Adipose tissue (tissue), 3 donors: ENCODE measurements around the gene HIC1. TPM values are rescaled to one million over a fixed set of nuclear protein-coding genes. Genes with fewer than 3 reads are reported as not detected.
A peak's percentile ranks its signal among the peaks of the same experiment; 100 is the strongest.
"Not testable (repeated sequence)": the region's sequence is repeated elsewhere in the genome, so short reads cannot be mapped to it uniquely, and the experiment has no call there.

Source experiments
- H3K27ac ChIP-seq: one replicate; pipeline ENCODE4 v1.5.1; 2013; ENCODE audit warnings: low read depth, low read length
- WGBS, 3 donors: extraction: QIAGEN DNeasy Blood & Tissue Kit; methylation state at CpG; one replicate each; pipeline ENCODE4 v1.1.7; 2013; 5-methylcytosine and 5-hydroxymethylcytosine counted together
- polyA plus RNA-seq, 3 donors: library from polyadenylated mRNA; stranded (reverse); fragments of 200-250 nt; gene quantifications; one replicate each; pipeline ENCODE4 v1.2.3, GENCODE V29; 2013
- donor health status: healthy with polysubstance abuse.
- donor health status: Bipolar disorder and iron deficiency.
- donor health status: healthy.

Gene HIC1, protein sequence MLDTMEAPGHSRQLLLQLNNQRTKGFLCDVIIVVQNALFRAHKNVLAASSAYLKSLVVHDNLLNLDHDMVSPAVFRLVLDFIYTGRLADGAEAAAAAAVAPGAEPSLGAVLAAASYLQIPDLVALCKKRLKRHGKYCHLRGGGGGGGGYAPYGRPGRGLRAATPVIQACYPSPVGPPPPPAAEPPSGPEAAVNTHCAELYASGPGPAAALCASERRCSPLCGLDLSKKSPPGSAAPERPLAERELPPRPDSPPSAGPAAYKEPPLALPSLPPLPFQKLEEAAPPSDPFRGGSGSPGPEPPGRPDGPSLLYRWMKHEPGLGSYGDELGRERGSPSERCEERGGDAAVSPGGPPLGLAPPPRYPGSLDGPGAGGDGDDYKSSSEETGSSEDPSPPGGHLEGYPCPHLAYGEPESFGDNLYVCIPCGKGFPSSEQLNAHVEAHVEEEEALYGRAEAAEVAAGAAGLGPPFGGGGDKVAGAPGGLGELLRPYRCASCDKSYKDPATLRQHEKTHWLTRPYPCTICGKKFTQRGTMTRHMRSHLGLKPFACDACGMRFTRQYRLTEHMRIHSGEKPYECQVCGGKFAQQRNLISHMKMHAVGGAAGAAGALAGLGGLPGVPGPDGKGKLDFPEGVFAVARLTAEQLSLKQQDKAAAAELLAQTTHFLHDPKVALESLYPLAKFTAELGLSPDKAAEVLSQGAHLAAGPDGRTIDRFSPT
- polyA plus RNA-seq: 10 to 100 TPM in 2 of 3 donors, 1 to 10 TPM in 1; 1.6 to 23.3 (median 19.7) TPM

DNA sequence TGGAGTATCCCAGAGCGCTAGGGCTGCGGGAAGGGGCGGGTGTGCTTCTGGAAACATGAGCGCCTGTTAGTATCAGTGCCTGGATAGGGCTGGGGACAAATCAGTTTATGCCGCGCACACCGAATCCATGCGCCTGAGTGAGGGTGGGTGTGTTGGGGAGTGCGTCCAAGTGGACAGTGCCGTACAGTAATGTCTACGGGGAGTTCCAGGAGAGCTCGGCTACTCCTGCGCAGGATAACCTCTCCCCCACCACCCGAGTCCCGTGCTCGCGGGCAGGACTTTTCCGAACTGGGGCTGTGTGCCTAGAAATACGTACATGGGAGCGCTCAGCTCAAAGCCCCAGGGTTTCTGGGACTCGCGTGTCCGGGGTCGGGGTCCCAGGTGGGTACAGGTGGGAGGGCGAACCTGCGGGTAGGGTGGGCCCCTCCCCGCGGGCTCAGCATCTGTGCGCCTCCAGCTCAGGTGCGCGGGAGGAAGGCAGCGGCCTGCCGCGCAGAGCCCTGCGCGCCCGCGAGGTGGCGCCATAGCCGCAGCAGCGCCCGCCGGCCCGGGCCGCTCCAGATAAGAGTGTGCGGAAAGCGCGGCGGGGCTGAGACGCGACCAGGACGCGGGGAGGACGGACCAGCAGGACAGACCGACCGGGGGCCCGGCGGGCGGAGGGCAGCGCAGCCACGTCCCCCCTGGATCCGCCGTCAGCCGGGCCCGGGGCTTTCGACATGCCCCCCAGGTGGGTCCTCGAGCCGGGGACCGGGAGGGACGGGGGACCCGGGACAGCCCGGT lies at the start of gene HIC1:
HIC1 (plus strand) TSS at position 592 of the 780 bp plus-strand sequence. CDS start 1,588 bp downstream, outside the sequence.
- whole genome bisulfite sequencing, 3 donors: 2% methylated on average over 52 to 72 of the region's 72 CpGs

DNA sequence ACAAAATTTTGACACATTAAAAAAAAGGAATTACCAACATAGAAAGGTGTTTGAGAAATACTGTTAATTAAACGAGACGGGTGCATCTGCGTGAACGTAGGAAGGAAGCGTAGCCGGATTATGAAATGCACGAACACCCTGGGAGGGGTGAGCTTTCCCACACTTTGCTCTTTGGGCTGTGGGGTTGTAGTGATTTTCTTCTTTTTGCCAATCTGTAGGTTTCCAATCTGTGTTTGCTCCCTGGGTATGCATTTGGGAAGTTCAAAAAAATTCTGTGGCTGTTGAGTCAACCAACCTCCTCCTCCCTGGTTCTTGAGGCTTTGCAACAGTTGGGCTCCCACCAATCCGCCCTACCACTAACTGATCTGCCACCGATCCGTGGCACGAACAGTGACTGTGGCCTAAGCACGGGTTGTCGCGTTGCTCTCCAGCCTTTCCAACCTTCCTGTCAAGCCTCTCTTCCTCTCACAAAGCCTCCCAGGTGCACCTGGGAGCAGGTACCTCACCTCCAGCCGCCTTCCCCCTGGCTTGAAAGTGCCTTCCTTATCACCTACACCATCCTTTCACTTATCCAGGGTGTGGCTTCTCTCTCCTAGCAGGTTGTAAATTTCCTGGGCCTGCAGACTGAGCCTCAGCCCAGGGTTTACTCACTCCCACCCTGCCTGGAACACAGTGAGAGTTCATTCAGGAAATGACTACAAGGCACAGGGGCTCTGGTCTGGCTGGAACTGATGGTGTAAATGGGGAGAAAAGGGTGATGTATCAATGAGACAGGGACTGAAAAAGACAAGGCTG lies 46.4 kb upstream of the HIC1 start:
- no peak overlapping the region for H3K27ac ChIP-seq
- 73 to 92% (median 78%) methylated on average over 15 of the region's 15 CpGs for WGBS, 3 donors

More for the DNA sequence above, at the start of gene HIC1:
- H3K27ac ChIP-seq: peak within 1 kb of the TSS; percentile 51

DNA sequence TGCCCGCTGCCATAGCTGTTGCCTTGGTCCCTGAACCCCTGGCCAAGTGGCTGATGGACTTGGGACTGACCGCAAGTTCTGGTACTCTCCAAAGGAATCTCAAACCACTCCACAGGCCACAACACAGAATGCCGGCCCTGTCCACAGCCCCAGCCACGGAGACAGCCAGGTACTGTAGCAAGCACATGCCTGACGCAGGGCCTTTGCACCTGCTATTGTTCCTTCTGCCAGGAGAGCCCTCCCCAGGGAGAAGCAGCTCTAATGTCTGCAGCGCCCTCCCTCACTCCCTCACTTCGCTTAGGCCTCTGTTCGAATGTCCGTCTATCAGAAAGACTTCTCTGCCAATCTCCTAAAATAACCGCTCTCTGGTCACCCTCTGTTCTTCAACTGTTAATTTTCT lies 45.2 kb upstream of the HIC1 start:
- no peak overlapping the region for H3K27ac ChIP-seq
- WGBS, 3 donors: 96 to 99% (median 97%) methylated on average over 9 to 10 of the region's 10 CpGs

DNA sequence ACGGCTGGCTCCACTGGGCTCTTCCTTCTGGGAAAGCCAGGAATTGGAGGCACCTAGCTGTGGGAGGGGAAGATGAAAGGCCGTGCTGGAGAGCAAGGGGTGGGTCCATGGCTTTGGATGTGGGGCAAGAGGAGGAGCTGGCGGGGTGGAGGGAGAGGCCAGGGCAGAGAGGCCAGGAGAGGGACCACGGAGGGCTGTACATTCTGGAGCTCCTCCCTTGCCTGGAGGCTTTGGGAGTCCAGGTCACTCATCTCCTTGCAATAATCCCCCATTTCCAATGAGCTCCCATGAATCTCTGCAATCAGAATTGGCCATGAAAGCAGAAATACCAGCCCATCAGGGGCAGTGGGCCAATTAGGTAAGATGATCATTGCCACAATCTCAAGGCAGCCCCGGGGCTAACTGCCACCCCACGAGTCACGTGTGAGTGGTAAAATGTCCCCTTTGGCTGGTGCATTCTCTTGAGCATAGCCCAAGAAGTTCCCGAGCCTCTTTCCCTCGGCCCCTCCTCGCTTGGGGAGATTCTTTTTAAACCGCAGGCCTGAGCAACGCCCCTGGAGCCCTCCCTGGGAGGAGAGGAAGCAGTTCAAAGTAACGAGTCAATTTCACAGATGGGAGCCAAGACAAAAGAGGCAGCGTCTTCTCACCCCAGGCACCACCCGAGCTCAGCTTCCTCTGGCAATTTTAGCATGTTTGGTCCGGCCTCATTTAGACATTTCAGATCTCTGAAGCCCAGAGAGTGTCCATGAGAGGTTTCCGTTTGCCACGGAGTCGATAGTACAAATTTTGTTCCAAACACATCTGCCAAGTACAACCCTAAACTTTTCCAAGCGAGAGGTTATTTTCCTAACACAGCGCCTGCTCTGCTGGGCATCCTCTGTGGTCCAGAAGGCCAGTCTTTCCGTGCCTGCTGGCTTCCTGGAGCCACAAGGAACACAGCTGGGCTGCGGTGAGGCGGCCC lies 43.2 kb upstream of the HIC1 start:
- 27 to 53% (median 29%) methylated on average over 24 of the region's 24 CpGs for WGBS, 3 donors
- no peak overlapping the region for H3K27ac ChIP-seq

DNA sequence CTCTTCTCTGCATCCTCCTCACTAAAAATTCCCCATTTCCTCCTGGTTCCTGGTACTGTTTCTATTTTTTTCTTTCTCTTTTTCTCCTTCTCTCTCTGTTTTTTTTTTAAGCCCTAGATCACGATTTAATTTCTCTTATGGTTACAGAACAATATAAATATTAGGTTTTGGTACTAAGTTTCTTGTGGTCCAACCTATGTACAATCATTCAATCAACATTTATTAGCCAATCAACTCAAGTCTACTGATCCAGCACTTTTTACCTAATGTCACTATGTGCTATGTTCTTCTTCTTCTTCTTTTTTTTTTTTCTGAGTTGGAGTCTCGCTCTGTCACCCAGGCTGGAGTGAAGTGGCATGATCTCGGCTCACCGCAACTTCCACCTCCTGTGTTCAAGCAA lies 42.4 kb upstream of the HIC1 start:
- H3K27ac ChIP-seq: no peak overlapping the region
- WGBS, 3 donors: 89 to 90% (median 89%) methylated on average over 4 of the region's 4 CpGs

DNA sequence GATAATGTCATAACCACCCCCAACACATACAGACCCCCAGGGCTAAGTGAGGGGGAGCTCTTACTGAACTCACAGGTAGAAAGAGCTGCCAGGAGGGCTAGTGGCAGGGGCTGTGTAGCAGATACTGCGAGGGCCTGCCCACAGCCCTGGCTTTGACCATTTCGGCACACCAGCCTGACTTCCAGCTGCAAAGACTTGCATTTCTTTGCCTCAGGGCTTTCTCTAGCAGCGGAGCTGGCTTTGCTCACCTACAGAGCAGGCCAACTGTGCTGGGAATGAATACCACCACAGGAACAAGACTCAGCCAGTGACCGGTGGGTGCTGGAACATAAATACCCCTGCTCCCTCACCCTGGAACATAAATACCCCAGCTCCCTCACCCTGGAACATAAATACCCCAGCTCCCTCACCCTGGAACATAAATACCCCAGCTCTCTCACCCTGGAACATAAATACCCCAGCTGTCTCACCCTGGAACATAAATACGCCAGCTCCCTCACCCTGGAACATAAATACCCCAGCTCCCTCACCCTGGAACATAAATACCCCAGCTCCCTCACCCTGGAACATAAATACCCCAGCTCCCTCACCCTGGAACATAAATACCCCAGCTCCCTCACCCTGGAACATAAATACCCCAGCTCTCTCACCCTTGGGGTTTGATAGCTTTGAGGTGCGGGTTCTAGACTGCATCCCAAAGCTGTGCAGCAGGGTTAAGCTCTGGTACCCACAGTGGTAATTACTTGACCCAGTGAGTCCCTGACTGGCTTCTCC lies 41.5 kb upstream of the HIC1 start:
- 93 to 96% (median 95%) methylated on average over 5 to 6 of the region's 6 CpGs for WGBS, 3 donors
- H3K27ac ChIP-seq: not testable (repeated sequence)

DNA sequence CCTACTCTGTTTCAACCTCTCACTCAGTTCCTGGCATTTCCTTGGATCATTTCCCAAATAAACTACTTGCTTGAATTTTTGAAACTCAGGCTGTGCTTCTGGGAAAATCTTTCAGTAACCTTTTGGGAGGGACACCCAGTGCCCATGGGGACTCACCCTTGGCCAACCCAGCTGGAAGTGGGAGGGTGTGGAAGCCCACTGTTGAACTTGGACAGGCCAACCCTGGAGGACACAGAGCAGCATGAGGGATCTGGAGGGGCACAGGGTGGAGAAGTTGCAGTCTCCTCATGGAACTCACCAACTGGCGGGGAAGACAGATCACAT lies 40.9 kb upstream of the HIC1 start:
- 89 to 93% (median 89%) methylated on average over 1 of the region's 1 CpG for WGBS, 3 donors
- H3K27ac ChIP-seq: no peak overlapping the region

DNA sequence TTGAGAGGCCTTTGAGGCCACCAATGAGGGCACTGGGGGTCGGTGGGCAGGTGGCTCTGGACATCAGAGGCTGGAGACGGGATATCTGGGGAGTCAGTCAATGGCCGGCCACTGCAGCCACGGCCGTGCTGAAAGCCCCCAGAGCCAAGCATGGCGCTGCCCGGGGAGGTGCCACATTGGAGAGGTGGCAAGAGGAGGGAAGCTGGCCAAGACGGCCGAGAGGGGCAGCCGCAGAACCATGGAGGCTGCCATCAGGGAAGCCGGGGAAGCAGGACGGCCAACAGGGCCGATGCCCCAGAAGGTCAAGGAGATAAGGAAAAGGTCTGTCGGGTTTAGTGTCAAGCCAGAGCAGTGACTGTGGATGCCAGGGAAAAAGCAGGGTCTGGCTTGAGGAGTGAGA lies 39.6 kb upstream of the HIC1 start:
- WGBS, 3 donors: 82 to 92% (median 91%) methylated on average over 14 of the region's 14 CpGs
- H3K27ac ChIP-seq: no peak overlapping the region

DNA sequence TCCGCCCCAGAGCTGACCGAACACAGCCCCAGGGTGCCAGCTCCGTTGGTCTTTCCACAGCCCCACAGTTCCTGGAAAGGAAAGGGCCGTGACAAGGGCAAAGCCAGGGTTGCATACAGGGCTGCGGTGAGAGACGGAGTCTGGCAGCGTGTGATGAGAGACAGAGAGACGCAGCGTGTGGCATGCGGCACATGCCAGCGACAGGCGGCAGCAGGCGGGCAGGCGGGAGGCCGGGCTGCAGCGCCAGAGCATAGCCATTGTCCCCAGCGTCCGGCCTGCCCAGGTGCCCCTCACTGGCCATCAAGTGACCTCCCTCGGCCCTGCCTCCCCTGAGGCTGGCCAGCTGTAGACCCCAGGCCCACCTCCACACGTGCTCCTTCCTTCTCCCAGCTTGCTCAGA lies 38.4 kb upstream of the HIC1 start:
- H3K27ac ChIP-seq: no peak overlapping the region
- 85 to 90% (median 88%) methylated on average over 15 to 20 of the region's 20 CpGs for WGBS, 3 donors

DNA sequence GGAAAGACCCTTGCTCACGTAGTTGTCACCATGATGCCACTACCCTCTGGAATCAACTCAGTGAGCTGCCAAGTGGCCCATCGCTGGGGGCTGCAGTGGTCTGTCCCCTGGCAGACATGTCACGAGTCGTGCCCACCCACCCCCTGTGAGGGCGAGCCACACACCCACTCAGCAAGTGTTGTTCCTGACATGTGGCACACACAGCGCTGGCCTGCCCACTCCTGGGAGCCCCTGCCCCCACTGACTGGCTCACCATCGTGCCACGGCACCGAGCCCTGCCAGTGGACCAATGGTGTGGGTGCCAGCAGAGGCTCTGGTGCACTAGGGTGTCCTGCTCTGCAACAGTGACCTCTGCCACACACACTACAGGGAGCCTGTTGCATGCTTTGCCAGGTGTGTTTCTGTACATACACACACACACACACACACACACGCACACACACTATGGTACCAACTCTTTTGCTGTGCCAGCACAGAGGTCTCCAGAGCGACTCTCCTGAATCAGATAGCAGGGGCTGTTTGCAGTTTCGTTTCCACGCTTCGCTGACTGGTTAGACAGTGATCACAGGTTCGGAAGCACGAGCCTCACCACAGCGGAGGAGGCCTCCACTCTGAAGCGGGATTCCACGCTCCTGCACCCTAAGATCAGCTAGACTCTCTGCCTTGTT lies 37.5 kb upstream of the HIC1 start:
- no peak overlapping the region for H3K27ac ChIP-seq

DNA sequence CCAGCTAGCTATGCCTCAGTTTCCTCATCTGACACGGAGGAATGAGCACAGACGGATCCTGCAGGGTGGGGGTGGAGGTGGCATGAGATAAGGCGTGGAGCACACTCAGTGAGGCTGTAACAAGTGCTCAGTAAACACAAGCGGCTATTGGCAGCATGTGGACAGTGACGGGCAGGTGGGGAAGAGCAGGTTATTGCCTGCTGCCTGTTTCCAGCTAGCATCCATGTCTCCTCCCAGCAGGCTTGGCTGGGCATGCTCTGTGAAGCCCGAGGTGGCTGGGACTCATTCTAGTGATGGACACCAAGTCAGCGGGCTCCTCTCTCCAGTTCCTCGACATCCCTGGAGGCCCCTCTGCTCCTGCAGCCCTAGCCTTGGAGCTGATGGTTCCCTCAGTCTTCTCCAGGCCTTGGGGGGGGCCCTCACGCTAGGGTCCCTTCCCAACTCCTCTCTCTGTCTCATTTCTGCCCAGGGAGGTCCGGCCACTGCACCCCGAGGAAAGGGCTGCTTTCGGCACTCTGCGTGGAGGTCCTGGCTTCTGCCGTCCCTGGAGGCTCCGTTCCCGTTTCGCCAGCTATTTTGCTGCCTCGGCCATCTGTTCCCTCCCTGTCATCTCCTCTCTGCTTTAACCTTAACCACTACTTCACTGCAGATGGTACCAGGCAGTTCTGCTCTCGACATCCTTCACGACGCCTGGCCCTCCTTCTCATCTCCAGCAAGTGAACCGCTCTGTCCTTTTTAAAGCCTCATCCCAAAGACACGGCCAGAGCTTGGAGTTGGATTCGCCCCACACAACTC lies 36.0 kb upstream of the HIC1 start:
- WGBS, 3 donors: 73 to 83% (median 76%) methylated on average over 23 to 24 of the region's 24 CpGs
- no peak overlapping the region for H3K27ac ChIP-seq

More for the DNA sequence above, 37.5 kb upstream of the HIC1 start:
- 85 to 91% (median 88%) methylated on average over 19 of the region's 19 CpGs for WGBS, 3 donors

DNA sequence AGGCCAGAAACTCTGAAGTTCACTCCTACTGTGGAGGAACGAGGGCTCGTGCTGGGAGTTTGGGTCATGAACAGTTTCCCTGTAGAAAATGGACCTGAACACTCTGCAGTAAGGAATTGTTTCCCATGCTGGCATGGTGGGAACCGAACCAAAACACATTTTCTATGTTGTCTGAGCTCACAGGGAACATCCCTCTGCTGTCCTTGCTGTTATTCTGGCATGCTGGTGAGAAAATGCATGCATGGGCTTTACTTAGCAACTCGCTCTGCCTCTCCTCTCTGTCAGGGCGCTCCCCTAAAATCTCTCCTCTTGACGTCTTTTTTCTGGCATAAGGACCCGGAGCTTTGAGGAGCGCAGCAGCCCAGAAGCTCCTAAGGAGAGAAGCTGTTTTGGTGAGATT lies 35.2 kb upstream of the HIC1 start:
- H3K27ac ChIP-seq: no peak overlapping the region
- WGBS, 3 donors: 77 to 87% (median 80%) methylated on average over 8 of the region's 8 CpGs

DNA sequence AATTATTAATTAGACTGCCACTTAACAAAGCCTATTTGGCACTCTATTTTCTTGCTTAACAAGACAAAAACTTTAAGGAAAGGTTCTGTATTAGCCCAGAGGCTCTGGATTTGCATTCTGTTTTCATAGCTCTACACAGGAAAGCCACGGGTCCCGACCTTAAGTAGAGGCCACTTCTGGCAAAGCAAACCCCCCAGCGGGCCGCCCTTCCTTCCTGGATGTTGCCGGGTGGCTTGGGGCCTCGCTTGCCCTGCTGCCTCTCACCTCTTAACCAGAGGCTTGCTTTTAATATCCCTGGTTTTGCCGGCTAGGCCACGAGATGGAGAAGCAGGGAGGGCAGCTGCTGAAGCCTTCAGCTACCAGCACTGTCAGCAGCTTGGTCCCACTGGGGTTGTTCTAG lies 34.2 kb upstream of the HIC1 start:
- no peak overlapping the region for H3K27ac ChIP-seq
- WGBS, 3 donors: 29 to 71% (median 34%) methylated on average over 8 of the region's 8 CpGs

DNA sequence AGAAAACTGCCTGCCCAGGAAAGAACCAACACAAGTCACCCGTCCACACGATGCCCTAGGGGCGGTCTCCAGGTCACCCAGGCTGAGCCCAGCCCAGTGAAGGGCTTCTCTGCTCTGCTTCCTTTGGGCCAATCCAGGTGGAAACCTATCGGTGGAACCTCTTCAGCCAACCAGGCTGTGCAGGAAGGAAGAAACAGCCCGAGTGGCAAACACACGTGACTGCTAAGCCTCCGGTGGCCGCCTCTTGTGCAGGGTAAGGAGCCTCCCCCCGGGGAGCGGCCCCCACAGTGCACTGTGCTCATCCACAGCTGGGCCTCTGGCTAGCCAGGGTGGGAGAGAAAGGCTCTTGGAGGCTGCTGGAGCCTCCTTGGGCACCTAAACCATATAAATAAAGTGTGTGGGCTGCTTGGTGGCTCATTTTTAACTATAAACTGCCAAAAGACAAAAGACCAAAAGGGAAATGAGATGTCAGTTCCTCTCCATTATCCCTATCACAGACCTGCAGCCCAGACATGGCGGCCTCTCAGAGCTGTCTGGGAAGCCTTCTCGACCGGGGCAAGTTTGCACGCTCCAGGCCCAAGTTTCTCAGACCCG lies 32.2 kb upstream of the HIC1 start:
- H3K27ac ChIP-seq: no peak overlapping the region
- 54 to 82% (median 56%) methylated on average over 15 of the region's 15 CpGs for WGBS, 3 donors

DNA sequence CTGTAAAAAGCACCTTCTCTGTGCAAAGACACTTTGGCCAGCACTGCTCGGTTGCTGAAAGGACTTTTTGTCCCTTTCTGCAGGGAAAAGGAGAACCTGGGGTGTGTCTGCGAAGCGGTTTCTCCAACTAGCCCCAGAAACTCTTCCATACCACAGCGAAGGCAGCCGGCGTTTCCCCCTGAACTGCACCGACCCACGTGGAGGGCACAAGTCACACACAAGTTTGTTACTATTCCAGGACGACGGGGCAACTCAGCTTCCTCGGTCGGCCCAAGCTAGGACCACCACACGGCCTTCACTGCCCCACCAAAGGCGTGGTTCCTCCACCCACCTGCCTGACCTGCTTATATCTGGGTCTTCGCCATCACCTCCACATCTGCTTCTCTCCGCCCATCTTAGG lies 31.6 kb upstream of the HIC1 start:
- WGBS, 3 donors: 51 to 63% (median 56%) methylated on average over 16 of the region's 16 CpGs

More for the DNA sequence above, 31.6 kb upstream of the HIC1 start:
- no peak overlapping the region for H3K27ac ChIP-seq
